HepG2 (cell line): ENCODE data around the gene PRKCE. TPM values are rescaled to one million over a fixed set of nuclear protein-coding genes. Genes with fewer than 3 reads are reported as not detected.

ENCODE experiments used
- ARNT2 ChIP-seq: sonication (generic); formaldehyde crosslinking; IDR thresholded peaks from 2 replicates; pipeline ENCODE4 v1.8.0; 2022; ENCODE audit warnings: mild to moderate bottlenecking, low read depth, missing genetic modification reagents, moderate library complexity
- KAT8 ChIP-seq: IDR thresholded peaks from 2 replicates; pipeline ENCODE4 v1.6.1; 2016; ENCODE audit warnings: missing genetic modification reagents, missing compliant biosample characterization
- KDM4B ChIP-seq: sonication (generic); formaldehyde crosslinking; IDR thresholded peaks from 2 replicates; pipeline ENCODE4 v1.4.0; 2020; ENCODE audit warnings: missing genetic modification reagents
- NFYB ChIP-seq: sonication (generic); formaldehyde crosslinking; IDR thresholded peaks from 2 replicates; pipeline ENCODE4 v1.4.0; 2020; ENCODE audit warnings: missing genetic modification reagents
- NPAS2 ChIP-seq: sonication (generic); formaldehyde crosslinking; IDR thresholded peaks from 2 replicates; pipeline ENCODE4 v1.8.0; 2022; ENCODE audit warnings: mild to moderate bottlenecking, missing genetic modification reagents, borderline replicate concordance
- REST ChIP-seq, 2 experiments: IDR thresholded peaks; 2 replicates each; pipeline ENCODE4 v1.6.1; 2011 to 2012; ENCODE audit warnings: low read length in 2 of 2, borderline replicate concordance in 1 of 2, low read depth in 1 of 2, mild to moderate bottlenecking in 1 of 2, moderate library complexity in 1 of 2
- U2AF1 ChIP-seq: fragments of 200-400 bp; formaldehyde crosslinking; optimal IDR thresholded peaks from 2 replicates; pipeline ENCODE3; 2017; ENCODE audit warnings: mild to moderate bottlenecking, low read depth, low read length
- USF2 ChIP-seq, 2 experiments: sonication (generic) in 1 of 2; formaldehyde crosslinking in 1 of 2; IDR thresholded peaks; 2 replicates each; pipeline versions ENCODE4 v1.5.1 to v1.6.1; 2011 to 2020; ENCODE audit warnings: borderline replicate concordance in 1 of 2, low read depth in 1 of 2, low read length in 1 of 2, mild to moderate bottlenecking in 1 of 2, missing genetic modification reagents in 1 of 2, moderate library complexity in 1 of 2
- YEATS4 ChIP-seq: sonication (generic); formaldehyde crosslinking; IDR thresholded peaks from 2 replicates; pipeline ENCODE4 v1.4.0; 2020; ENCODE audit warnings: missing genetic modification reagents, borderline replicate concordance
- ZBTB43 ChIP-seq: sonication (generic); formaldehyde crosslinking; conservative IDR thresholded peaks from 2 replicates; pipeline ENCODE4 v1.4.0; 2020; ENCODE audit warnings: missing genetic modification reagents
- ZFP90 ChIP-seq: sonication (generic); formaldehyde crosslinking; IDR thresholded peaks from 2 replicates; pipeline ENCODE4 v1.8.0; 2022; ENCODE audit warnings: missing genetic modification reagents, mild to moderate bottlenecking, inconsistent platforms, borderline replicate concordance
- ZNF143 ChIP-seq: sonication (generic); formaldehyde crosslinking; IDR thresholded peaks from 2 replicates; pipeline ENCODE4 v1.4.0; 2020; ENCODE audit warnings: missing genetic modification reagents
- ZNF841 ChIP-seq: sonication (generic); formaldehyde crosslinking; IDR thresholded peaks from 2 replicates; pipeline ENCODE4 v1.8.1; 2023; ENCODE audit warnings: missing genetic modification reagents, borderline replicate concordance
- ZNF878 ChIP-seq: sonication (generic); formaldehyde crosslinking; IDR thresholded peaks from 2 replicates; pipeline ENCODE4 v1.8.1; 2023; ENCODE audit warnings: mild to moderate bottlenecking, missing genetic modification reagents, moderate library complexity
- ZSCAN5A ChIP-seq: sonication (generic); formaldehyde crosslinking; IDR thresholded peaks from 2 replicates; pipeline ENCODE4 v1.8.0; 2022; ENCODE audit warnings: mild to moderate bottlenecking, missing genetic modification reagents, borderline replicate concordance
- ZUFSP ChIP-seq: sonication (generic); formaldehyde crosslinking; IDR thresholded peaks from 2 replicates; pipeline ENCODE4 v1.9.0; 2021; ENCODE audit warnings: missing genetic modification reagents, mild to moderate bottlenecking, borderline replicate concordance
- polyA plus RNA-seq, 8 experiments: library from polyadenylated mRNA; depleted of rRNA in 3 of 8; stranded (reverse) in 7 of 8; unstranded in 1 of 8; fragments of >200 nt; fragmentation: Illumina TruSeq in 4 of 8; extraction: Trizol in 4 of 8; gene quantifications; 2 replicates each; pipeline versions ENCODE4 v1.2.1 to v1.2.3, GENCODE V29; 2011 to 2016; ENCODE audit warnings: low read depth in 4 of 8, missing spikeins in 1 of 8, mixed read lengths in 1 of 8; ENCODE audit not compliant: insufficient read depth in 1 of 8
- total RNA-seq, 5 experiments: library from RNA; depleted of rRNA; stranded (reverse); fragments of >200 nt; fragmentation: Illumina TruSeq; extraction: Trizol; gene quantifications; 2 replicates each; pipeline ENCODE4 v1.2.3, GENCODE V29; 2016; ENCODE audit warnings: low read depth in 1 of 5

The PRKCE gene
- total and polyA plus RNA-seq, 2 of the 13 experiments (the other 11 are each of a cell fraction or from before 2014, with no cell fraction given): 1.0 to 3.9 TPM

- TF ChIP-seq REST (IDR thresholded peaks at IDR 0.05; ENCODE audit: borderline replicate concordance in 1 of 2, low read depth in 1 of 2, low read length in 2 of 2) (no peak), ZSCAN5A (CRISPR knock-in tag) (0 out of 2 replicates have a peak, but pooled peaks have one; percentile 32), NFYB (CRISPR knock-in tag) (0 out of 2 replicates have a peak, but pooled peaks have one; percentile 17), YEATS4 (peak; percentile 29), ZFP90 (CRISPR knock-in tag) (no peak), ZUFSP (CRISPR knock-in tag) (no peak), KAT8 (CRISPR knock-in tag) (peak; percentile 79), NPAS2 (CRISPR knock-in tag) (no peak), ARNT2 (CRISPR knock-in tag) (no peak), ZNF878 (CRISPR knock-in tag) (no peak), ZBTB43 (CRISPR knock-in tag) (peak; percentile 89), KDM4B (CRISPR knock-in tag) (no peak), ZNF143 (CRISPR knock-in tag) (peak; percentile 63; the same call in 1 of the 2 replicates), USF2 (IDR thresholded peaks at IDR 0.05; ENCODE audit: low read depth, low read length) (peak; percentile 87), USF2 (CRISPR knock-in tag; IDR thresholded peaks at IDR 0.05; ENCODE audit: borderline replicate concordance) (peak; percentile 93; the same call in 1 of the 2 replicates), U2AF1 (peak; percentile 70), ZNF841 (CRISPR knock-in tag) (peak; percentile 20; the same call in 1 of the 2 replicates)
Observed at GRCh38 chr2:45649858-45650811, 1.3 kb upstream of the PRKCE start (continued).
